Upper lobe of left lung (tissue), 6 donors: ENCODE measurements around the gene COL9A3. TPM values are rescaled to one million over a fixed set of nuclear protein-coding genes. Genes with fewer than 3 reads are reported as not detected.
A peak's percentile ranks its signal among the peaks of the same experiment; 100 is the strongest.

Source experiments
- ATAC-seq, 2 donors: fragments of 200-7000 bp; cut with Tn5 transposase; one replicate each; pipeline ENCODE4 v1.9.1; 2022; ENCODE audit warnings: mild to moderate bottlenecking in 2 of 2, moderate library complexity in 2 of 2; ENCODE audit not compliant: low FRiP score in 2 of 2
- DNase-seq, 2 donors: peaks; one replicate each; pipeline ENCODE4 v3.0.0-alpha.2; 2019 to 2020
- H3K27ac ChIP-seq, 4 donors: fragments of 200-600 bp; sonication (generic); one replicate each; pipeline ENCODE4 v1.5.1; 2016 to 2019
- H3K27me3 ChIP-seq, 4 donors: fragments of 200-600 bp; sonication (generic); one replicate each; pipeline ENCODE4 v1.5.1; 2017 to 2019
- H3K36me3 ChIP-seq, 4 donors: fragments of 200-600 bp; sonication (generic); one replicate each; pipeline ENCODE4 v1.5.1; 2016 to 2019
- H3K4me1 ChIP-seq, 4 donors: fragments of 200-600 bp; sonication (generic); one replicate each; pipeline ENCODE4 v1.5.1; 2018 to 2019
- H3K4me3 ChIP-seq, 4 donors: fragments of 200-600 bp; sonication (generic); one replicate each; pipeline ENCODE4 v1.5.1; 2017 to 2019; ENCODE audit warnings: mild to moderate bottlenecking in 2 of 4, moderate library complexity in 1 of 4
- H3K9me3 ChIP-seq, 4 donors: fragments of 200-600 bp; sonication (generic); one replicate each; pipeline ENCODE4 v1.5.1; 2018 to 2019
- EP300 ChIP-seq, 4 donors: sonication (generic); formaldehyde crosslinking; IDR thresholded peaks; one replicate each; pipeline ENCODE4 v1.5.1; 2017; ENCODE audit warnings: antibody characterized with exemption in 4 of 4, control low read depth in 2 of 4
- POLR2A ChIP-seq, 4 donors: fragments of 450-650 bp; IDR thresholded peaks; one replicate each; pipeline ENCODE4 v1.5.1; 2016 to 2017; ENCODE audit warnings: antibody characterized with exemption in 4 of 4, mild to moderate bottlenecking in 2 of 4
- POLR2AphosphoS5 ChIP-seq, 2 donors: sonication (generic); formaldehyde crosslinking; IDR thresholded peaks; one replicate each; pipeline ENCODE4 v1.5.1; 2017; ENCODE audit warnings: antibody characterized with exemption in 2 of 2
- WGBS, 2 donors: methylation state at CpG; one replicate each; pipeline ENCODE4 v1.1.5; 2017 to 2018; 5-methylcytosine and 5-hydroxymethylcytosine counted together
- total RNA-seq, 6 donors: library from RNA; depleted of rRNA in 4 of 6; stranded (reverse); fragments of >200 nt in 4 of 6; gene quantifications; one replicate each; pipeline versions ENCODE4 v1.1.0 to v1.2.1, GENCODE V29; 2016 to 2021
- TF ChIP-seq, protein P1 (sequence below), 6 experiments: fragments of 450-650 bp in 4 of 6; fragments of 200-600 bp in 2 of 6; sonication (generic) in 2 of 6; IDR thresholded peaks; one replicate each; pipeline ENCODE4 v1.5.1; 2016 to 2019; ENCODE audit warnings: antibody characterized with exemption in 6 of 6
- donor health status: DM: no; HTN: no; CAD: no; lungs with moderate emphysema.
- donor health status: DM: no; HTN: yes; CAD: no; lungs with severe emphysema.

The COL9A3 gene
- total RNA-seq, 6 donors from 2014 or later, result 0.57 to 8.4 (median 2.1) TPM; not detected in 1

DNA sequence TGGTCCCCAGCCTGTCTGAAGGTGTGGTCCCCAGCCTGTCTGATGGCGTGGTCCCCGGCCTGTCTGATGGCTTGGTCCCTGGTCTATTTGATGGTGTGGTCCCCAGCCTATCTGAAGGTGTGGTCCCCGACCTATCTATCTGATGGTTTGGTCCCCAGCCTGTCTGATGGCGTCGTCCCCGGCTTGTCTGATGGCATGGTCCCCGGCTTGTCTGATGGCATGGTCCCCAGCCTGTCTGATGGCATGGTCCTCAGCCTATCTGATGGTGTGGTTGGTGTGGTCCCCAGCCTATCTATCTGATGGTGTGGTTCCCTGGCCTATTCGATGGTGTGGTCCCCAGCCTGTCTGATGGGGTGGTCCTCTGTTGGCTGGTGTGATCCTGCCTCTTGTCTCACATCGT is 38.8 kb upstream of the COL9A3 start:
- ATAC-seq, result no peak
- WGBS, 2 donors, result 94 to 96% methylated on average over 7 to 8 of the region's 9 CpGs
- Histone ChIP-seq H3K27ac (no peak overlapping the region), H3K9me3 (no peaks in the 10 kb centered on the region), H3K4me3 (no peak overlapping the region), H3K27me3 (no peaks in the 10 kb centered on the region), H3K36me3 (no peaks in the 10 kb centered on the region), H3K4me1 (peaks cover 5 to 18% (median 9%) of the 10 kb centered on the region in 4 donors)
- no peak for DNase-seq
- no peak for TF ChIP-seq POLR2AphosphoS5 (IDR thresholded peaks at IDR 0.05)
- TF ChIP-seq, protein P1, sequence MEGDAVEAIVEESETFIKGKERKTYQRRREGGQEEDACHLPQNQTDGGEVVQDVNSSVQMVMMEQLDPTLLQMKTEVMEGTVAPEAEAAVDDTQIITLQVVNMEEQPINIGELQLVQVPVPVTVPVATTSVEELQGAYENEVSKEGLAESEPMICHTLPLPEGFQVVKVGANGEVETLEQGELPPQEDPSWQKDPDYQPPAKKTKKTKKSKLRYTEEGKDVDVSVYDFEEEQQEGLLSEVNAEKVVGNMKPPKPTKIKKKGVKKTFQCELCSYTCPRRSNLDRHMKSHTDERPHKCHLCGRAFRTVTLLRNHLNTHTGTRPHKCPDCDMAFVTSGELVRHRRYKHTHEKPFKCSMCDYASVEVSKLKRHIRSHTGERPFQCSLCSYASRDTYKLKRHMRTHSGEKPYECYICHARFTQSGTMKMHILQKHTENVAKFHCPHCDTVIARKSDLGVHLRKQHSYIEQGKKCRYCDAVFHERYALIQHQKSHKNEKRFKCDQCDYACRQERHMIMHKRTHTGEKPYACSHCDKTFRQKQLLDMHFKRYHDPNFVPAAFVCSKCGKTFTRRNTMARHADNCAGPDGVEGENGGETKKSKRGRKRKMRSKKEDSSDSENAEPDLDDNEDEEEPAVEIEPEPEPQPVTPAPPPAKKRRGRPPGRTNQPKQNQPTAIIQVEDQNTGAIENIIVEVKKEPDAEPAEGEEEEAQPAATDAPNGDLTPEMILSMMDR (IDR thresholded peaks at IDR 0.05), result no peak
- no peak for TF ChIP-seq EP300 (IDR thresholded peaks at IDR 0.05)
- no peak for TF ChIP-seq POLR2A (IDR thresholded peaks at IDR 0.05)

DNA sequence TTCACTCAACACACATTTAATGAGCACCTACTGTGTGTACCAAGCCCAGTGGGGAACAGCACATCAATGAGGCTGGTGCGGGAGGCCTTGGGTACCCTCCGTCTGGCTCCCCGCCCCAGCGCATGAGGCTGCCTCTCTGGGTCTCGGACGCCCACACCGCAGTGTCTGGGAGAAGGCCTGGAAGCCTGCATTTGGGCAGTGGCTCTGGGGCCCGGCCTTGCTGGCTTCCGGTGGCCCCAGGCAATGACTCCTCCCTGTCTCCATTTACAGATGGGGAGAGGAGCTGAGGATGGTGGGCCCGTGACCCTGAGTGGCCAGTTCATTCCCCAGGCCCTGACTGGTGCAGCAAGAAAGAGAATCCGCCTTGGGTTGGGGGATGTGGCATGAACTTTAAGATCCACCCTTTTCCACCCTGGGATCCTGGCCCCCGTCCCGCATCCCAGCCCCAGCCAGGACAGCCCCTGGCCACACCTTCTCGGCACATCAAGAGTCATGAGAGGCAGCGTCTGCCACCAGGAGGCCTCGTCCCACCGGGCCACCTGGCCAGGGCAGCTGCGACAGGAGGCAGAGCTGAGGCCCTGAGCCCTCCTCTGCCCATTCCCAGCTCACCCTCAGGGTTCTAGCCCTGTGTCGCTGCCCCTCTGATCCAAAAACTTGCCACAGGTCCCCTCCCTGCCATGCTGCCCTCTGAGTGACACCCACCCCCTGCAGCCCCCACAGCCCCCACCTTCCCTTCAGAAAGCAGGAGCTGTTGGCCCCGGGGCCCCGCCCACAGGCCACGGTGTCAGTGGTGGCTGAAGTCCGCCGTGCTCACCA is 38.0 kb upstream of the COL9A3 start:
- no peaks in the 10 kb centered on the region for H3K36me3 ChIP-seq
- H3K9me3 ChIP-seq, result no peaks in the 10 kb centered on the region
- DNase-seq, result peak in 1 of 2 donors; percentile 59
- H3K4me3 ChIP-seq, result no peak overlapping the region
- peaks cover 5 to 18% (median 9%) of the 10 kb centered on the region in 4 donors for H3K4me1 ChIP-seq
- no peak for ATAC-seq
- WGBS, 2 donors, result 79 to 88% methylated on average over 9 to 24 of the region's 24 CpGs
- TF ChIP-seq POLR2AphosphoS5 (IDR thresholded peaks at IDR 0.05), result no peak
- TF ChIP-seq, protein P1 (IDR thresholded peaks at IDR 0.05), result no peak
- no peak for TF ChIP-seq POLR2A (IDR thresholded peaks at IDR 0.05)
- no peak for TF ChIP-seq EP300 (IDR thresholded peaks at IDR 0.05)
- no peak overlapping the region for H3K27ac ChIP-seq
- H3K27me3 ChIP-seq, result no peaks in the 10 kb centered on the region

DNA sequence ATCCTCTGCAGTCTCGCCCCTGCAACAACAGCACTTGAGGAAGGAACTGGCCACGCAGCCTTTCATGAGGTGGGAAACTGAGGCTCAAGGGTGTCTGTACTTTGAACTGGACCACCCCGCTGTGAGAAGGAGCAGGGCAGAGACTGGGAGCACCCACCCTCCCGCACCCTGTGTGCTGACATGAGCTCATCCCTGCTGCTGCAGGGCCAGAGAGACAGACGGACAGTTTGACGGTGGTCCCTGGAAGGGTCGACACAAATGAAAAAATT is 37.5 kb upstream of the COL9A3 start:
- TF ChIP-seq POLR2A (IDR thresholded peaks at IDR 0.05) (no peak), EP300 (IDR thresholded peaks at IDR 0.05) (no peak), POLR2AphosphoS5 (IDR thresholded peaks at IDR 0.05) (no peak)
- TF ChIP-seq, protein P1 (IDR thresholded peaks at IDR 0.05), result no peak
- H3K27ac ChIP-seq, result no peak overlapping the region
- DNase-seq, result no peak
- H3K9me3 ChIP-seq, result no peaks in the 10 kb centered on the region
- H3K4me3 ChIP-seq, result no peak overlapping the region
- peaks cover 5 to 18% (median 9%) of the 10 kb centered on the region in 4 donors for H3K4me1 ChIP-seq
- no peaks in the 10 kb centered on the region for H3K36me3 ChIP-seq
- WGBS, 2 donors, result 78 to 81% methylated on average over 7 of the region's 7 CpGs
- ATAC-seq, result no peak
- no peaks in the 10 kb centered on the region for H3K27me3 ChIP-seq

DNA sequence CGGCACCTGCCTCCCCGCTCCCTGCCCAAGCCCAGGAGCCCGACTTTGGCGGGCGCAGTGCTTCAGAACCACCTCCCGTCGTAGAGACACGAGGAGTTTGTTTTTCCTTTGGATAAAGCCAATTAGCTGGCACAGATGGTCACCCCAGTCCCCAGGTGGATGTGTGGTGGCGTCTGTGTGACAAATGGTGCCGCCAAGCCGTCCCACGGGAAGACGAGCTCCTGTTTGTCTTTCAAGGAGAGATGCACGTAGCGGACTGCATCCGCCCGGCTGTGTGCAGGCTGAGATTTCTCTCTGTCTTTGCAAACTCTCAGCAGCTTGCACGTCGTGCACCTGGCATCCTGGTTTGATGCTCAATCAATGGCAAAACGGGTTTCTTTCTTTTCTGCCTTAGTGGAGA is 36.6 kb upstream of the COL9A3 start:
- no peak overlapping the region for H3K4me3 ChIP-seq
- H3K9me3 ChIP-seq, result no peaks in the 10 kb centered on the region
- no peak overlapping the region for H3K27ac ChIP-seq
- 72 to 74% methylated on average over 19 to 20 of the region's 20 CpGs for WGBS, 2 donors
- DNase-seq (peak in 1 of 2 donors; percentile 30), ATAC-seq (no peak)
- peaks cover 5 to 18% (median 9%) of the 10 kb centered on the region in 4 donors for H3K4me1 ChIP-seq
- H3K36me3 ChIP-seq, result no peaks in the 10 kb centered on the region
- no peaks in the 10 kb centered on the region for H3K27me3 ChIP-seq
- no peak for TF ChIP-seq EP300 (IDR thresholded peaks at IDR 0.05)
- no peak for TF ChIP-seq POLR2AphosphoS5 (IDR thresholded peaks at IDR 0.05)
- TF ChIP-seq, protein P1 (IDR thresholded peaks at IDR 0.05), result no peak
- TF ChIP-seq POLR2A (IDR thresholded peaks at IDR 0.05), result no peak

DNA sequence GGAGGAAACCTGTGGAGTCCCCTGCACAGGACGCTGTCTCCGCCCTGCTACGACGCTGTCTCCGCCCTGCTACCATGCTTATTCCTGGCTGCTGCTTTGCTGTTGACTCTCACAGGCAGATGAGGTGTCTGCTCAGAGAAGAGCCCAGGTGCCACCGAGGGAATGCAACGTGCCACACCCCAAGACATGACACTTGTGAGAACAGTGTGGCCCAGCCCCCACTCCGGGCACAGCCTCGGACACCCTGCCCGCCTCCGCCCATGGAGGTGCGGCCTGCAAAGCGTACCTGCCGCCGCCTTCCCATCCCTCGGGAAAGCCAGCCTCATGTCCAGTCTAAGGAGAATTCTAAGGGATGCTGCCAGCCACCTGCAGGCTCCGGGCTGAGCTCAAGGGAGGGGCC is 36.2 kb upstream of the COL9A3 start:
- Histone ChIP-seq H3K4me1 (peaks cover 5 to 18% (median 9%) of the 10 kb centered on the region in 4 donors), H3K27me3 (no peaks in the 10 kb centered on the region), H3K4me3 (no peak overlapping the region), H3K36me3 (no peaks in the 10 kb centered on the region), H3K27ac (no peak overlapping the region), H3K9me3 (no peaks in the 10 kb centered on the region)
- DNase-seq (peak in 1 of 2 donors; percentile 55), ATAC-seq (no peak)
- TF ChIP-seq EP300 (IDR thresholded peaks at IDR 0.05), result no peak
- TF ChIP-seq POLR2A (IDR thresholded peaks at IDR 0.05), result no peak
- TF ChIP-seq, protein P1 (IDR thresholded peaks at IDR 0.05), result no peak
- no peak for TF ChIP-seq POLR2AphosphoS5 (IDR thresholded peaks at IDR 0.05)
- WGBS, 2 donors, result 85% methylated on average over 15 to 17 of the region's 17 CpGs
